HG03135 (cell line): ENCODE results near the gene STK33.
A peak's percentile ranks its signal among the peaks of the same experiment; 100 is the strongest.
"Not testable (repeated sequence)": the region's sequence is repeated elsewhere in the genome, so short reads cannot be mapped to it uniquely, and the experiment has no call there.

Experiments
- ATAC-seq: cut with Tn5 transposase; IDR thresholded peaks from one replicate; pipeline ENCODE4 v1.9.1; 2021; ENCODE audit warnings: mild to moderate bottlenecking, moderate library complexity; ENCODE audit not compliant: unreplicated experiment

STK33 gene

DNA sequence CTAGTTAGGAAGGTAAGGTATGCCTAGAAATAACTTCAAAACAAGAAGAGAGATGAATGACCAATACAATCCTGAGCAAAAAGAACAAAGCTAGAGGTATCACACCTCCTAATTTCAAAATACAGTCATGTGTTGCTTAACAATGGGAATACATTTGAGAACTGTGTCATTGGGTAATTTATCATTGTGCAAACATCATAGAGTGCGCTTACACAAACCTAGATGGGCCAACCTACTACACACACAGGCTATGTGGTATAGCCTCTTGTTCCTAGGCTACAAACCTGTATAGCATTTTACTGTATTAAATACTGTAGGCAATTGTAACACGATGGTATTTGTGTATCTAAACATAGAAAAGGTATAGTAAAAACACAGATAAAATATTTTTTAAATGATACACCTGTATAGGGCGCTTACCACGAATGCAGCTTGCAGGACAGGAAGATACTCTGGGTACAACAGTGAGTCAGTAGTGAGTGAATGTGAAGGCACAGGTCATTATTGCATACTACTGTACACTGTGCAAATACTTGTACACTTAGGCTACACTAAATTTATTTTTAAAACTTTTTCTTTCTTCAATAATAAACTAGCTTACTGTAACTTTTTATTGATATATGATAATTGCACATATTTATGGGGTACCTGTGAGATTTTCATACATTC lies 48.2 kb downstream of the STK33 start:
- no peak for ATAC-seq

DNA sequence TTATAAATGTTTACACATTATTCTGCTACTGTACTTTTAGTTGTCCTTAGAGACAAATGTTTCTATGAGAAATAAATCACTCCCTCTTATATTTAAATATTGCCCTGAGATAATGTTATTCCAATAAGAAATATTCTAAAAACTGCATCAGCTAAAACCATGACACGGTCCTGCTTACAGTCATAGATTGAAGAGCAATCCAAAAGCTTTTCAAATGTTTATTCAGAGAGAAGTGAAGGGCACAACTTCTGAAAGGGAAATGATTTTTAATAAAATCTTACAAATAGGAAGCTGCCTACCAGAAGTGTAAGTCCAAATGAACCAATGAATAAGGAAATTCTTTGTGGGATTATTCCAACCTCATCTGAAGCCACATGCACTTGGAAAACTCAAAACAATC lies 49.2 kb downstream of the STK33 start:
- ATAC-seq = no peak

GRCh38 chr11:8543278-8543677 lies 50.8 kb downstream of the STK33 start:
- no peak for ATAC-seq

GRCh38 chr11:8541448-8541847 lies 52.6 kb downstream of the STK33 start:
- no peak for ATAC-seq

- ATAC-seq = peak; percentile 63
These were observed 60.7 kb downstream of the STK33 start for GRCh38 chr11:8533332-8533731.

GRCh38 chr11:8532475-8532874 lies 61.6 kb downstream of the STK33 start:
- peak; percentile 68 for ATAC-seq

GRCh38 chr11:8531982-8532381 lies 62.0 kb downstream of the STK33 start:
- no peak for ATAC-seq

DNA sequence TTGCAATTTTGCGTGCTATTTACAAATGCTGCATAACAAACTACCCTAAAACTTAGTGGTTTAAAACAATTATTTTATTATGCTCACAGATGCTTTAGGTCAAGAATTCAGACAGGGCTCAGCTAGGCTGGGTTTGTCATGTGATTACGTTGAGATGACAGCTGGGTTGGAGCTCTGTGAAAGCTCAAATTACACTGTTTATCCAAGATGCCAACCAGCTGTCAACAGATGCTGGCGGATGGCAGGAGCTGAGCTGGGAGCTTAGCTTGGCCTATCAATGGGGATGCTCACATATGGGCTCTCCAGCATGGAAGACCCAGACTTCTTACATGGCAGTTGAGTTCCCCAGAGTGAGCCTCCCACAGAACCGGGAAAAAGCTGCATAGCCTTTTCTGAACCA lies 62.7 kb downstream of the STK33 start:
- no peak for ATAC-seq

- ATAC-seq = no peak
These were observed 66.1 kb downstream of the STK33 start for GRCh38 chr11:8527939-8528338.

DNA sequence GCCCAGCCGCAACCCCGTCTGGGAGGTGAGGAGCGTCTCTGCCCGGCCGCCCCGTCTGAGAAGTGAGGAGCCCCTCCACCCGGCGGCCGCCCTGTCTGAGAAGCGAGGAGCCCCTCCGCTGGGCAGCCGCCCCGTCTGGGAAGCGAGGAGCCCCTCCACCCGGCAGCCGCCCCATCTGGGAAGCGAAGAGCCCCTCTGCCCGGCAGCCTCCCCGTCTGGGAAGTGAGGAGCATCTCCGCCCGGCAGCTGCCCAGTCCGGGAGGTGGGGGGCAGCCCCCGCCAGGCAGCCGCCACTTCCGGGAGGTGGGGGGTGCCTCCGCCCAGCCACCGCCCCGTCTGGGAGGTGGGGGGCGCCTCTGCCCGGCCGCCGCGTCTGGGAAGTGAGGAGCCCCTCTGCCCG lies 70.6 kb downstream of the STK33 start:
- no peak for ATAC-seq

DNA sequence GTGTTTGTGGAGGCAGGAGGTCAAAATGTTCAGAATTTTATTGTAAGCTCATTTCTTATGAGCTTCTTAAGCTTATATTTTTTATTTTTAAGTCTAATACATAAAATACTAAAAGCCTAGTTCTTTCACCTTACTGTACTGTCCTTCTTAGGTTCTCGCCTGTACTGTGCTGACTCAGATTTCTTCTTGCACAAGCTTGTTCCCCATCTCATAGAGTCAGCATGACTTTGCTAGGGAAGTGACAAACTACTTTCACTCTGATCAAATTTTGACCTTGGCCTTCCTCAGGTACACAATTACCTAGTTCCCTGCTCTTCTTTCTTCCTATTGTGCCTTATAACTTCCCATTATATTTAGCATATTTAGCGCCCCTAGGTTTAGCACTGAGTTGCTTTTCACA lies 81.5 kb downstream of the STK33 start:
- no peak for ATAC-seq

DNA sequence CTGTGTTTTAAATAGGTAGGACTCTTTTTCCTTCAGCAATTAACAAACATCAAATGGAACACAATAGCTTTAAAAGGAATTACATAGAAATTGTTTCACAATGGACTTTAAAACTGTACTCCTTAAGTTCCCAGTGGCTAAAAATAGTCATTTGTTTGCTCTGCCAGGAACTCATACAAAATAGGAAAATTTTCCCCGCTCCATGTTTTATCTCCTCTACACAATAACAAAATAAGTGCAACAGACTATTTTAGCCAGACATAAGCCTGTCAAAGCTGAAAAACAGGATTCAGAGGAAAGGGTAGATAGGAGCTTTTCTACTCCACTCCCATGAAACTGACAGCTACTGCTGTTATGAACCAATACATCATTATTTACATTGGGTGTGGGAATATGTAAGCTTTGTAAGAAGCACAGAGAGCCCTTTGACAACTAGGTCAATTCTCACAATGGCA lies 90.1 kb downstream of the STK33 start:
- no peak for ATAC-seq

DNA sequence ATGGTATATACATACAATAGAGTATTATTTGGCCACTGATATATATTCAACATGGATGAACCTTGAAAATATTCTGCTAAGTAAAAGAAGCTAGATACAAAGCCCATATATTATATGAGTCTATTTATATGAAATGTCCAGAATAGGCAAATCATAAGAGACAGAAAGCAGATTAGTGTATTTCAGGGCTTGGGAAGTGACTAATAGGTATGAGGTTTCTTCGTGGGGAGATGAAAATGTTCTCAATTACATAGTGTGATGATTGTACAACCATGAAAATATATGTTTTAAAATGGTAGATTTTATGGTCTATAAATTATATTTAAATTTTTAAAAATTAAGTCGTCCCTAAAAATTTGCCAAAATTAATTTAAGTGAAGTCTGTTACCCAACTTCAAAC lies 92.2 kb downstream of the STK33 start:
- ATAC-seq = no peak

DNA sequence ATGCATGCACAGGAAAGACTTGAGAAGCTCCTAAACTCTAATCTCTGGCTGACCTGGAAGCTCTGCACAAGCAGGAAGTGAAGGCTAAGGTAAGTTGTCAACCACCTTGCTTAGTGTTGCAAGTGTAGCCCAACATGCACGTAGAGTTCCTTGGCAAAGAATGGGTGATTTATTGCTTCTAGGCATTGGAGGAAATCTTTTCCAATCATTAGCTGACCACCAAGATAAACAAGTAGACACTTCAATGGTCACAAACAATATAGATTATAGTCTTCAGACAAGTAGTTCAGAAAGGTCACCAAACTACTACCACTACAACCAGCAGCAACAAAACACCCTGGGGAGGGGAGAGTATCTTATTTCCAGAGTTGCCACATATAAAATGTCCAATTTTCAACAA lies 105.6 kb downstream of the STK33 start:
- ATAC-seq = no peak

DNA sequence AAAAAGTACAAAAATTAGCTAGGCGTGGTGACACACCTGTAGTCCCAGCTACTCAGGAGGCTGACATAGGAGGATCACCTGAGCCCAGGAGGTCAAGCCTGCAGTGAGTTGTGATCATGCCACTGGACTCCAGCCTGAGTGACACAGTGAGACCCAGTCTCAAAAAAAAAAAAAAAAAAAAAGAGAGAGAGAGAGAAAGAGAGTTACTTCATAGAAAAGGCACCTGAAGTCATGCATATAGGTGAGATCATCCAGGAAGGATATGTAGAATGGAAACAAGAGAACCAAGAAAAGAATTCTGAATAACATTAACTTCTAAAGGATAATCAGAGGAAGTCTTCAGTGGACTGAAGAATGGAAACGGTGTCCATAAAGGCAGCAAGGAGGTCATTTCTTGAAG lies 106.8 kb downstream of the STK33 start:
- ATAC-seq = no peak

DNA sequence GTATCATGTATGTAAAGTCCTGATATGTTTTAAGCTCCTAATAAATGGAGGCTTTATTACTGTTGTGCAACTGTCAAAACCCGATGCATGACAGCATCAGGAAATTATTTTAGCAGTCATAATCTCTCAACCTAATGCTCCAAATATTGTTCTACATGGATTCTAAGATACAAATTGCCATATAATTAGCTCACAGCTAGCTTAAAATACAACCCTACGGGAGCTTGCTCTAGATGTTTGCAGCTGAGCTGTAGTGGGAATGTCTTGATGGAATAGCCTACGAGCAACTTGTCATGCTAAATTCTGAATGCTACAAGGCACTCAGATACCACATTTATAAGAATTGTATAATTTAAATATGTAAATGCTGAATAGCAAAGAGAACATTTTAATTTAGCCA lies 109.8 kb downstream of the STK33 start:
- no peak for ATAC-seq

DNA sequence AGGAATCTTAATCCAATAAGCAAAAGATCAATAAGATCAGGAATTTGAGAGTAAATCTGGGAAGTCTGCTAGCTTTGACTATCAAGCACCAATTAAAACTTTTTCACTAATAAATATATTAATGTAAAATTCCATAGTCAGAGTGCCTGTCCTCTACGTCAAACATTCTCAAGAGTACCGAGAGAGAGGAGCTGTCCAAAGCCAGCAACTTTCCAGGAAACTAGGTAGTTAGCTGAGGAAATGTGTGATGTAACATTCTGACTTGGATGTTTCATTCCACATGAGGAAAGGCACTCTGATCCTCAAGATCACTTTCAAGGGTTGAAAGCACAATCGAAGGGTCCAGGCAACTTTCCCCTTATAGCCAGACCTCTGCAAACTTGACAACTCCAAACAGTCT lies 113.2 kb downstream of the STK33 start:
- ATAC-seq = no peak

- peak; percentile 80 for ATAC-seq
These were observed 116.3 kb downstream of the STK33 start for GRCh38 chr11:8477680-8478079.

GRCh38 chr11:8477151-8477550 lies 116.9 kb downstream of the STK33 start:
- ATAC-seq = no peak

GRCh38 chr11:8467806-8468205 lies 126.2 kb downstream of the STK33 start:
- ATAC-seq = not testable (repeated sequence)

- ATAC-seq = not testable (repeated sequence)
These were observed 126.7 kb downstream of the STK33 start for GRCh38 chr11:8467356-8467755.

GRCh38 chr11:8466884-8467283 lies 127.1 kb downstream of the STK33 start:
- ATAC-seq = not testable (repeated sequence)

DNA sequence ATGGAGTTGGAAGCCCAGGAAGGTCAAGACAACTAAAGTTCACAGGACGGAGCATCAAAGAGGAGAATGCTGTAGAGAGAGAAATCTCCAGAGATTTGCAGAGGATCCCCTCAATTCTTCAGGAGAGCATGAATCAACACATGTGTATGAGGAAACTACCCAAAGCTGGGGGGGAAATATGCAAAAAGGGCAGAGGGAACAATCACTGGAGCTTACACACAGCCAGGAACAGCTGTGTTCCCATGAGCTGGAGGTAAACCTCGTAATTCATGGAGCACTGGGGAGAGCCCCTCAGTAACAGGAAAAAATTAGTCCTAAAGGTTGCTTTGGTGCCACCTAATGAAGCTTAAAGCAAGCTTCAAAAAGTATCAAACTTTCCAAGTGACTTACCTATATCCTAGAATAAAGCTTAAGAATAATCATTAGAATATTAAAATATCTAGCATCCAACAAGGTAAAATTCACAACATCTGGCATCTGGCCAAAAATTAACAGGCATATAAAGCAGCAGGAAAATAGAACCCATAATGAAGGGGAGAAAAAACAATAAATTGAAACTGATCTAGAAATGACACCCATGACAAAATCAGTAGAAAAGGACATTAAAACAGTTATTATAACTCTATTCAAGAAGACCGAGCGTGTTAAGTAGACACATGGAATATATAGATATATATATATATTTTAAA lies 134.2 kb downstream of the STK33 start:
- no peak for ATAC-seq
